ENCODE results near the gene KIF3C. TPM values are rescaled to one million over a fixed set of nuclear protein-coding genes. Genes with fewer than 3 reads are reported as not detected.

The KIF3C gene
- total RNA-seq = 10 to 100 TPM in 1 of 2 experiments, 1 to 10 TPM in 1; 6.0 to 10.7 TPM

GRCh38 chr2:25982273-25982967, at the start of gene KIF3C:
TSS of gene KIF3C (minus strand) at chr2:25982497. CDS start at chr2:25981917, 580 bp downstream.

GRCh38 chr2:25878361-25879132, 103.8 kb downstream of the KIF3C start, which contains the start of gene ASXL2:
TSS of gene ASXL2 (minus strand) at chr2:25878487. CDS start at chr2:25878222, 265 bp downstream.

Other genes with a start within 250 kb of the KIF3C start
- gene ASXL2, start 104.0 kb downstream of the KIF3C start, total RNA-seq = 10 to 100 TPM; 45.9 to 49.3 TPM
- 10 to 100 TPM; 87.2 to 90.3 TPM for gene RAB10, start 51.6 kb upstream of the KIF3C start, total RNA-seq
- 1 to 10 TPM; 2.7 to 5.7 TPM for gene GAREM2, start 190.6 kb upstream of the KIF3C start, total RNA-seq